Body of pancreas (tissue), 4 donors: ENCODE measurements around the gene CRACR2B. TPM values are rescaled to one million over a fixed set of nuclear protein-coding genes. Genes with fewer than 3 reads are reported as not detected.

Source experiments
- ATAC-seq: fragments of 150-250 bp; one replicate; pipeline ENCODE4 v1.9.1; 2016
- DNase-seq, 4 donors: peaks; one replicate each; pipeline ENCODE4 v3.0.0-alpha.2; 2019
- H3K27ac ChIP-seq, 4 donors: fragments of 200-600 bp; sonication (generic); 1 replicate in 3 of 4; 2 replicates in 1 of 4; pipeline versions ENCODE4 v1.5.1 to v1.6.1; 2016 to 2019; ENCODE audit warnings: mild to moderate bottlenecking in 1 of 4, mixed read lengths in 1 of 4, moderate library complexity in 1 of 4
- H3K27me3 ChIP-seq, 2 donors: fragments of 200-600 bp; sonication (generic); one replicate each; pipeline ENCODE4 v1.6.0; 2016; ENCODE audit warnings: mild to moderate bottlenecking in 1 of 2
- H3K36me3 ChIP-seq, 2 donors: fragments of 200-600 bp; sonication (generic); replicated peaks in 1 of 2; 2 replicates each; pipeline ENCODE4 v1.5.1; 2016; ENCODE audit warnings: low read depth in 2 of 2; ENCODE audit not compliant: insufficient read depth in 1 of 2
- H3K4me1 ChIP-seq: fragments of 200-600 bp; sonication (generic); one replicate; pipeline ENCODE4 v1.6.0; 2016
- H3K4me3 ChIP-seq, 2 donors: fragments of 200-600 bp; sonication (generic); 1 replicate in 1 of 2; 2 replicates in 1 of 2; pipeline ENCODE4 v1.5.1; 2016 to 2019
- H3K9me3 ChIP-seq, 3 donors: fragments of 200-600 bp; sonication (generic); 1 replicate in 2 of 3; 2 replicates in 1 of 3; pipeline ENCODE4 v1.5.1; 2016
- POLR2A ChIP-seq, 3 donors: fragments of 450-650 bp; IDR thresholded peaks; one replicate each; pipeline ENCODE4 v1.6.1; 2016; ENCODE audit warnings: antibody characterized with exemption in 3 of 3, mild to moderate bottlenecking in 2 of 3
- WGBS, 2 donors: methylation state at CpG; one replicate each; pipeline ENCODE4 v1.1.5; 2017; 5-methylcytosine and 5-hydroxymethylcytosine counted together
- intact Hi-C: fragments of 100-400 bp; cut with DNase I; formaldehyde crosslinking; loops from one replicate; pipeline ENCODE4 v1.15.1; 2023
- total RNA-seq, 2 donors: library from RNA; depleted of rRNA; stranded (reverse); fragments of >200 nt; gene quantifications; one replicate each; pipeline ENCODE4 v1.1.0, GENCODE V29; 2016
- TF ChIP-seq, protein P1 (sequence below), 7 experiments: fragments of 450-650 bp in 4 of 7; fragments of 200-600 bp in 3 of 7; sonication (generic) in 3 of 7; IDR thresholded peaks; one replicate each; pipeline ENCODE4 v1.5.1; 2016 to 2019; ENCODE audit warnings: antibody characterized with exemption in 7 of 7

The CRACR2B gene
- total RNA-seq, 2 donors from 2014 or later, result 134 to 368 TPM

DNA sequence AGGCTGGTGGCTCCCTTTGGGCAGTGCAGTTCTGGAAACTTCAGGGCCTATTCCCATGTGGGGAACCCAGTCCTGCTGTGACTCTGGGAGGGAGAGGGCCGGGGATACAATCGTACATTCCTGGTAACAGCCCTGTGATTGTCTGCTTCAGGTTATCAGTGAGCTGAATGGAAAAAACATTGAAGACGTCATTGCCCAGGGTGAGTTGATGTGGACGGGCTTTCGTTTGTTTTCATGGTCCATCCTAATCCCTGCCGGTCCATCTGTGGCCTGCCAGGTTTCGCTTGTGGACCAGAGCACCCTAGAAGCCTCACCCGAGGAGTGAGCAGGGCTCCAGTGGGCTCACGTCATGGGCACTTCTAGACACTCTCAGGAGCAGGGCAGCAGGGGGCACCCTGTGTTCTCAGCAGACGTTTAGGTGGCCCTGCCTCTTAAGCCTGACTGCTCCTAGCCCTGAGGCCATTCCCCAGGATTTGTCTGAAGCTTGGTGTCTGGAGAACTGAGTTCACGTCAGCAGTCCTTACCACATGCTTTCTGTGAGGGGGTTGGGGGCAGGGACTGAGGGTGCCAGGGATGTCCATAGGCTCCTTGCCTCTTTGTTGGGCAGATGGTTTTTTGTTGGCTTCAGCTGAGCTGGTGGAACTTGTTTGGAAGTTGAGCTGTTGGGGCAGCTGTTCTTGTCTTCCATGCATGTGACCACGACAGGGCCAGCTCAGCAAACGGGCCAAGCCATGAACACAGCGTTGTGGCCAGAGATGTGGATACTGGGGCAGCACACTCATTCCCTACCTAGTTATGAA lies 16.1 kb upstream of the CRACR2B start:
- no peak for DNase-seq

DNA sequence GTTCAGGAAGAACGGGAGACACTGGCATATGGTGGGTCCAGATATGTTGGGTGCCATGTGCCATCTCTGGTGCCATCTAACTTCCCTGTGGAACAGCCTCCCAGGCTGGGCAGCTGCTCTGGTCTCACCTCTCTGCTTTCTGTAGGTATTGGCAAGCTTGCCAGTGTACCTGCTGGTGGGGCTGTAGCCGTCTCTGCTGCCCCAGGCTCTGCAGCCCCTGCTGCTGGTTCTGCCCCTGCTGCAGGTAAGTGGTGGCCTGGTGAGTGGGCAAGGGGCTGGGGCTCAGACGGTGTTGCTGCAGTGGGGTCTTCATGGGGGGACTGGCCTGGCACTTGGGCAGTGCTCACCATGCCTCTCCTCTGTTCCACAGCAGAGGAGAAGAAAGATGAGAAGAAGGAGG lies 15.3 kb upstream of the CRACR2B start:
- ATAC-seq, result no peak
- no peak overlapping the region for H3K27ac ChIP-seq

More for the DNA sequence above, 16.1 kb upstream of the CRACR2B start:
- Histone ChIP-seq H3K9me3 (no peaks in the 10 kb centered on the region), H3K27me3 (no peaks in the 10 kb centered on the region), H3K36me3 (peaks cover 0 to 12% of the 10 kb centered on the region in 2 donors), H3K27ac (peak overlapping the region in 1 of 4 donors; percentile 21), H3K4me3 (no peak overlapping the region), H3K4me1 (peaks cover 26% of the 10 kb centered on the region)
- ATAC-seq, result no peak
- 55 to 56% methylated on average over 4 to 14 of the region's 14 CpGs for WGBS, 2 donors
- TF ChIP-seq, protein P1, sequence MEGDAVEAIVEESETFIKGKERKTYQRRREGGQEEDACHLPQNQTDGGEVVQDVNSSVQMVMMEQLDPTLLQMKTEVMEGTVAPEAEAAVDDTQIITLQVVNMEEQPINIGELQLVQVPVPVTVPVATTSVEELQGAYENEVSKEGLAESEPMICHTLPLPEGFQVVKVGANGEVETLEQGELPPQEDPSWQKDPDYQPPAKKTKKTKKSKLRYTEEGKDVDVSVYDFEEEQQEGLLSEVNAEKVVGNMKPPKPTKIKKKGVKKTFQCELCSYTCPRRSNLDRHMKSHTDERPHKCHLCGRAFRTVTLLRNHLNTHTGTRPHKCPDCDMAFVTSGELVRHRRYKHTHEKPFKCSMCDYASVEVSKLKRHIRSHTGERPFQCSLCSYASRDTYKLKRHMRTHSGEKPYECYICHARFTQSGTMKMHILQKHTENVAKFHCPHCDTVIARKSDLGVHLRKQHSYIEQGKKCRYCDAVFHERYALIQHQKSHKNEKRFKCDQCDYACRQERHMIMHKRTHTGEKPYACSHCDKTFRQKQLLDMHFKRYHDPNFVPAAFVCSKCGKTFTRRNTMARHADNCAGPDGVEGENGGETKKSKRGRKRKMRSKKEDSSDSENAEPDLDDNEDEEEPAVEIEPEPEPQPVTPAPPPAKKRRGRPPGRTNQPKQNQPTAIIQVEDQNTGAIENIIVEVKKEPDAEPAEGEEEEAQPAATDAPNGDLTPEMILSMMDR (IDR thresholded peaks at IDR 0.05), result no peak
- no peak for TF ChIP-seq POLR2A (IDR thresholded peaks at IDR 0.05)
- intact Hi-C loops, result no loop called here

DNA sequence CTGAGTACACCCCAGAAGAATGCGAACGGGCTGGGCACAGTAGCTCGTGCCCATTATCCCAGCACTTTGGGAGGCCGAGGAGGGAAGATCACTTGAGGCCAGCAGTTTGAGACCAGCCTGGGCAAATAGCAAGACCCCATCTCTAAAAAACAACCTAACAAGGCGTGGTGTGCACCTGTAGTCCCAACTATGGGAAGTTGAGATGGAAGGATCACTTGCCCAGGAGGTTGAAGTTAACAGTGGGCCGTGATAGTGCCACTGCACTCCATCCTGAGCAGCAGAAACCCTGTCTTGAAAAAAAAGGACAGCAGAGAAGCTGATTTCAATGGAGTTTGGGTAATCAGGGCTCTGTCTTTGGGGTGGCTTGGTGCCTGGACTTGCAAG lies 14.7 kb upstream of the CRACR2B start:
- Histone ChIP-seq H3K4me1 (peaks cover 25% of the 10 kb centered on the region), H3K27me3 (no peaks in the 10 kb centered on the region), H3K27ac (no peak overlapping the region), H3K4me3 (no peak overlapping the region), H3K36me3 (peaks cover 0 to 12% of the 10 kb centered on the region in 2 donors), H3K9me3 (no peaks in the 10 kb centered on the region)
- DNase-seq (no peak), ATAC-seq (no peak)
- TF ChIP-seq POLR2A (IDR thresholded peaks at IDR 0.05), result no peak
- TF ChIP-seq, protein P1 (IDR thresholded peaks at IDR 0.05), result no peak
- WGBS, 2 donors, result 87 to 91% methylated on average over 6 of the region's 6 CpGs
- intact Hi-C loops, result no loop called here

More for the DNA sequence above, 15.3 kb upstream of the CRACR2B start:
- DNase-seq, result no peak
- Histone ChIP-seq H3K9me3 (no peaks in the 10 kb centered on the region), H3K4me3 (no peak overlapping the region), H3K4me1 (peaks cover 26% of the 10 kb centered on the region), H3K36me3 (peaks cover 0 to 12% of the 10 kb centered on the region in 2 donors), H3K27me3 (no peaks in the 10 kb centered on the region)
- intact Hi-C loops, result no loop called here
- 84 to 97% methylated on average over 3 of the region's 3 CpGs for WGBS, 2 donors
- TF ChIP-seq POLR2A (IDR thresholded peaks at IDR 0.05), result no peak

DNA sequence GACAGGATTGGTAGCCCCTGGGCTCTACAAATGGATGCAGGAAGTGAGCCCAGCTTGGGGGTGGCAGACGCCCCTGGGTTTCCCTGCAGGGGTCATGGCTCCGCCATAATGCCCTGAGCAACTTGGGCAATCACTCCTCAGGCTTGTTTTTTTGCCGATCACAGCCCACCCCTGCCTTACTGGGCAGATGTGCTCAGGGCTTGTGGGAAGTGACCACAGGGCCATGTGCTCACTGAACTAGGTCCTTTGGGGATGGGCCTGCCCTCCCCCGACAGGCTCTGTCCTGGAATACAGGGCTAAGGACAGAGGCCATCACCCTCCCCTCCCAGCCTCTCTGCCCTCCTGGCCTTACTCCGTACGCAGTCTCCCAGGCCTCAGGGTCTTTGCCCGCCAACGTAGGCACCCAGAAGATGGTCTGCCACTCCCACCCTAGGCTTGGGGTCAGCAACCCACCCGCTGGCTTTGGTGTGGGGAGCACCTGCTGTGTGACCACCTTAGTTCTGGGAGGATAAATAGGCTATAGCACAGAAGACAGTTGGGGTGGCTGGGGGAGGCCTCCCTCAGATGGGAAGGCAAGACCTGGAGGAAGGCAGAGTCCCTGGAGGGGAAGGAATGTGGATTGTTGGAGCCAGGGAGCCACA lies 14.1 kb upstream of the CRACR2B start:
- intact Hi-C loops, result no loop called here
- no peak overlapping the region for H3K27ac ChIP-seq
- H3K4me3 ChIP-seq, result no peak overlapping the region
- no peak for ATAC-seq
- peaks cover 25% of the 10 kb centered on the region for H3K4me1 ChIP-seq
- 72 to 100% methylated on average over 6 to 8 of the region's 9 CpGs for WGBS, 2 donors
- peaks cover 0 to 12% of the 10 kb centered on the region in 2 donors for H3K36me3 ChIP-seq
- no peak for DNase-seq
- TF ChIP-seq, protein P1 (IDR thresholded peaks at IDR 0.05), result no peak
- TF ChIP-seq POLR2A (IDR thresholded peaks at IDR 0.05), result no peak
- H3K27me3 ChIP-seq, result no peaks in the 10 kb centered on the region
- no peaks in the 10 kb centered on the region for H3K9me3 ChIP-seq

DNA sequence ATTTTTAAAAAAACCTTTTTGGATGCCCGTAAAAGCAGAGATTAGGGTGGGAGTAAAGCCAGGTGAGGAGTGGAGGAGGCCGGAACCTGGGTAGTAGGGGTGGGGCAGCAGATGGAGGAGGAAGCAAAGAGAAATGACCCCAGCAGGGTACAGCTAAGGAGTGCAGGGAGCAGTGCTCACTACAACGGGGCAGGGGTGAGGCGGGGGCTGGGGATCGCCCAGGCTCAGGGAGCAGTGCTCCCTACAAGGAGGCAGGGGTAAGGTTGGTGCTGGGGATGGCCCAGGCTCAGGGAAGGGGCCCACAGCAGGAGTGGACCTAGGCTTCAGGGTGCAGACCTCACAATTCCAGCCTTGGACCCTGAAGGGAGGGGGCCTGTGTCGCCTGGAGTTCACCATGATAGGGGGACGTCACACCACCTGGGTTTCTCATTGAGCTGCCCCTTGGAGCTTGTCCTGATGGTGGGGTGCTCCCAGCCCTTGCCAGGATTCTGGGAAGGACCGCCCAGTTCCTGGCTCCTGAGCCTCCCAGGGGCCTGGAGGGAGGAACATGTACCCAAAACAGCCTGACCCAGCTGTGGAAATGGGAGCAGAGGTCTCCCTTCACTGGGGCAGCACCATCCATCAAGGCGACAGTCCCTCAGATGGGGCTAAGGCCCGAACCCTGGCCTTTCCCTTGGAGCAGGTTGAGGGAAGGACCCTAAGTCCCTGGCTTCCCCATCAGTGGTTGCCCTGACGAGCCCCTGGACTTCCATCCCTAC lies 11.9 kb upstream of the CRACR2B start:
- no peaks in the 10 kb centered on the region for H3K9me3 ChIP-seq

More for the DNA sequence above, 11.9 kb upstream of the CRACR2B start:
- Histone ChIP-seq H3K4me3 (no peak overlapping the region), H3K4me1 (peaks cover 27% of the 10 kb centered on the region), H3K36me3 (peaks cover 0 to 12% of the 10 kb centered on the region in 2 donors), H3K27ac (no peak overlapping the region), H3K27me3 (no peaks in the 10 kb centered on the region)
- TF ChIP-seq, protein P1 (IDR thresholded peaks at IDR 0.05), result no peak
- TF ChIP-seq POLR2A (IDR thresholded peaks at IDR 0.05), result no peak
- 71 to 83% methylated on average over 6 to 11 of the region's 11 CpGs for WGBS, 2 donors
- ATAC-seq (no peak), DNase-seq (no peak)
- intact Hi-C loops, result no loop called here
